LoVo (cell line): Measurements from ENCODE around the gene MLST8.

Source experiments
- DNase-seq: peaks from one replicate; pipeline ENCODE4 v3.0.0-alpha.2; 2016; ENCODE audit warnings: low spot score

Gene MLST8, protein sequence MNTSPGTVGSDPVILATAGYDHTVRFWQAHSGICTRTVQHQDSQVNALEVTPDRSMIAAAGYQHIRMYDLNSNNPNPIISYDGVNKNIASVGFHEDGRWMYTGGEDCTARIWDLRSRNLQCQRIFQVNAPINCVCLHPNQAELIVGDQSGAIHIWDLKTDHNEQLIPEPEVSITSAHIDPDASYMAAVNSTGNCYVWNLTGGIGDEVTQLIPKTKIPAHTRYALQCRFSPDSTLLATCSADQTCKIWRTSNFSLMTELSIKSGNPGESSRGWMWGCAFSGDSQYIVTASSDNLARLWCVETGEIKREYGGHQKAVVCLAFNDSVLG

DNA sequence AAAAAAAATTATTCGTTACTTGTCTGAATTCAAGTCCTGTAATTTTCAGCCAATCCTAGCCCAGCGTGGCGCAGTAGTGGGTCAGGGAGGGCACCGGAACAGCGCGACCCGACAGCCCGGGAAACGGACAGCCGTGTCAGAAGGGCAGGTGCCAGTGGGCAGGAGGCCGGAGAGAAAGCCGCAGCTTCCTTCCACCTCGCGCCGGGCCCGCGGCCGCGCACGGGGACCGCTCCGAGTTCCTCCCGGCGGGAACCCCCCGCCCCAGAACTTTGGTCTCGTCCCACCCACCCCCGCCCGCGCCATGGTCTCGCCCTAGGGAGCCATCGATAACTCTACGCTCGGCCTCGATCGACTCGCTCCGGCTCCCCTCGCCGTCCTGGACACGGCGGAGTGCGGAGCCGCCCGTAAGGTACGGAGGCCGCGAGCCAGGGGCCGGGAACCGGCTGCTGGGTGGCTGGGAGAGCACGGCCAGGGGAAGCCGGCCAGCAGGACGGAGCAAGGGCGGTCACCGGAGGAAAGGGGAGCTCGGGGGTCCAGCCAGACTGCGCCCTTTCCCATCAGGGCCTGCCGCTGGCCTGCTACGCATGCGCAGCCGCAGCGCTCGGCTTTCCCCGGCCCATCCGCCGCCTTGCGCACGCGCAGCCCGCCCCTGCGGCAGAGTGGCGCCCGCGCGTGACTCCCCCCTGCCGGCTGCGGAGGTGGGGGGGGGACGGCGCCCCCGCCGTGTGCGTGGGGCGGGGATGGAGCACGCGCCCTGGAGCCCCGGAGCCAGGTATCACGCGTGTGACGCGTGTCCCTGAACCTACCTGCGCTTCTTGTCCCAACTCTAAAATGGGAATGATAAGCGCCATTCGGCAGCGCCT is at the start of gene MLST8:
Gene MLST8, plus strand, starts transcription at position 351 of the 863 bp plus-strand sequence. CDS start 632 bp downstream, outside the sequence.
- DNase-seq: peak; percentile 86

GRCh38 chr16:2155977-2156848 is 49.0 kb upstream of the MLST8 start:
- no peak for DNase-seq

DNA sequence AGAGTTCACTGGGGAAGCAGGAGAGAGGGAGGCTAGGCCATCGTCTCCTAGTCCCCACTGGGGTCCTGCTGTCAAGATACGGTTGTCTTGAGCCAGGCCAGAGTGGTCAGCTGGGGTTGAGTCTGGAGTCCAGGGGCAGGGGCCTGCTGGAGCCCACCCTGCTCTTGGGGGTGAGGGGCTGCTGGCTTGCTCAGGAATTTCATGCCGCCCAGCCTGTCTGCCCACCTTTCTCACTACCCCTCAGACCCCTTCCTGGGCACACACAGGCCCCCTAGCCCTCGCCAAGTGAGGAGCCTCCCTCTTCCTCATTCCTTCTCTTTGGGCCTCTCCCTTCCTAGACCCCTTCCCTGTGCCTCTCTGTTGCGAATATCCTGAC is 48.4 kb upstream of the MLST8 start:
- DNase-seq: no peak

DNA sequence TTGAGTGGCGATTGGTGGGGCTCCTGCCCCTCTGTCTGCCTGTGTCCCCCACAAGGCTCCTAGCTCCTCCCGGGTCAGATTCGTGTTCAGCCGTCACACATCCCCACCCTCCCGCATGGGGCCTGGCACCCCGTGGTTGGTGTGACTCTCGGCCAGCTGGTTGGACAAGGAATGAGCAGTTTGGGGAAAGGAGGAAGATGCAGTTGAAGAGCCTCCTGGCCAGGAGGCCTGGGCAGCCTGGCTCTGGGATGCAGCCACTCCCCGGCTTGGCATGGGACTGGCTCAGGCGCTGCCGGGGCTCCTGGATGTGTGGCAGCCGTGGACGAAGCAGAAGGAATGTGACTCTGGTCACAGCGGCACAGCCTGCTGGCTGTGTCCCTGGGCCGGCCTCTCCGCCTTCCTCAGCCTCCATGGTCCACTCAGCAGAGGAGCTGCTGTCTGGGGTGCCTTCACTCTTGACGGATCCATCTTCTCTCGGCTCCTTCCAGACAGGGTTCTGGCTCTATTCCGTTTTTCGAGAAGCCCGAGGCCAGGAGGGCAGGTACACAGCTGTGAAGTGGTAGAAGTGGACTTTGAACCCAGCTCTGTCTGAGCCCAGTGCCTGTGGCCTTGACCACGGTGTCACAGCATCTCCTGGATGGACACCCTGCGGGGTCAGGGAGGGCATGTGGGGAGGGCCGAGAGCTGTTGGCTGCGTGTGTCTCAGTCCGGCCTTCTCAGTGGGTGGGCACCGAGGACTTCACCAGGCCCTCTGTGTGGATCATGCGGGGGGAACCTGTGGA is 47.6 kb upstream of the MLST8 start:
- DNase-seq: no peak

DNA sequence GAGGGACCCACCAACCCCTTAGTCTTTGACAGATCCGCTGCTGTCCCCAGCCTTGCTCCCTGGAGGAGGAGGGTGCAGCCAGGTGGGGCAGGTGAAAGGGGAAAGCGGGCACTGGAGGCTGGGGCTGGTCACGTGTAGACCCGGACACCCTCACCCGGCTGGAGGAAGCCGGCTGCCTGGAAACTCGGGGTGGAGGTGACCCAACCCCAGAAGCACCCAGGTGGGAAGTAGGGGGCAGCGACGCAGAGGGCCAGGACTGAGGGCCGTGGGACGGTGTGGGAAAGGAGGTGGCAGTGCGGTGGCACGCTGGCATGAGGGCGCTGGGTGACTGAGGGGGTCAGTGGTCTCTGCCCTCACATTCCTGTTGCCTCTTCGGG is 47.0 kb upstream of the MLST8 start:
- no peak for DNase-seq

DNA sequence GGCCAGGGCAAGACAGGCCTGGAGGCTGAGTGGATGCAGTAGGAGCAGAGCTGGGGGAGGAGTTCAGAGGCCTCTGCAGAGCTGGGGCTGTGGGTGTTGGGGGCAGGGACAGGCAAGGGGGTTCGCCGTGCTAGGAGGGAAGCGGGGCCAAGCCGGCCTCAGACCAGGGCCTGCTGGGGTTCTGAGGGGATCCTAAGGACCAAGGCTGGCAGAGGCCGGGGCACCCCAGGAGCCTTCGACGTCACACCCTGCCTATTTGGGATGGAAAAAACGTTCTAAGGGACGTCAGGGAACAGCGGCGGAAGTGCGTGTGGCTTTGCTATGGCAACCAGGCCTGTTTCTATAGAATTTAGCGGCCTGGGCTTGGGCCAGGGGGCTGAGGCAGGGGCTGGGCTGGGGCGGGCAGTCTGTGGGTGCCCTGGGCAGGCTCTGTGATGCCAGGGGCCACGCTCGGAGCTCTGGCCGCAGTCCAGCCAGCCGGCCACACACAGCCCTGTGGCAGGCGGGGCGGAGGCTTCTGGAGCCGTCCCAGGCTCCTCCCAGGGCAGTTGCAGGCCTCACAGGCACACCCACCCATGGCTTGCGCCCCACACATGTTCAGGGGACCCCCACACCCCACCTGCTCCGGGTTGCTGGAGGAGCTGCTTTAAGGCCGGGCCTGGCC is 45.9 kb upstream of the MLST8 start:
- no peak for DNase-seq

GRCh38 chr16:2160915-2161551 is 44.2 kb upstream of the MLST8 start:
- no peak for DNase-seq

GRCh38 chr16:2161911-2162310 is 43.3 kb upstream of the MLST8 start:
- no peak for DNase-seq

DNA sequence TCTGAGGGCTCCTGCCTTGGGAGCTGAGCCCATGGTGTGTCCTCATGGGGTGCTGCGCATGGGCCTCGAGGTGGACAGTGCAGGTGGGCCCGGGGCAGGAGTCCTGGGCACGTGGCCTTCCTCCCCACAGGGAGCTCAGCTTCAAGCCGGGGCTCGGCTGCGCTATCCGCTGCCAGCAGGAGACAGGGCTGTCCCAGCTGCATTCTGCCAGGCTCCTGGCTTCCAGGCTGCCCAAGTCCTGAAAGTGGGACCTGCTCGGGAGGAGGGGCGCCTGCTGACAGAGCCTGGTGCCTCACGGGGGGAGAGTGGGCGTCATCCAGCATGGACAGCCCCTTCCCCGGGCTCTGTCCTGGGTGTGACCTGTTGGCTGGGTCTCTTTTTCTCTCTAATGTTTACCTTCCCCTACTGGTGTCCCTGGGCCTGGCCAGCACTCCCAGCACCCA is 42.6 kb upstream of the MLST8 start:
- DNase-seq: no peak

DNA sequence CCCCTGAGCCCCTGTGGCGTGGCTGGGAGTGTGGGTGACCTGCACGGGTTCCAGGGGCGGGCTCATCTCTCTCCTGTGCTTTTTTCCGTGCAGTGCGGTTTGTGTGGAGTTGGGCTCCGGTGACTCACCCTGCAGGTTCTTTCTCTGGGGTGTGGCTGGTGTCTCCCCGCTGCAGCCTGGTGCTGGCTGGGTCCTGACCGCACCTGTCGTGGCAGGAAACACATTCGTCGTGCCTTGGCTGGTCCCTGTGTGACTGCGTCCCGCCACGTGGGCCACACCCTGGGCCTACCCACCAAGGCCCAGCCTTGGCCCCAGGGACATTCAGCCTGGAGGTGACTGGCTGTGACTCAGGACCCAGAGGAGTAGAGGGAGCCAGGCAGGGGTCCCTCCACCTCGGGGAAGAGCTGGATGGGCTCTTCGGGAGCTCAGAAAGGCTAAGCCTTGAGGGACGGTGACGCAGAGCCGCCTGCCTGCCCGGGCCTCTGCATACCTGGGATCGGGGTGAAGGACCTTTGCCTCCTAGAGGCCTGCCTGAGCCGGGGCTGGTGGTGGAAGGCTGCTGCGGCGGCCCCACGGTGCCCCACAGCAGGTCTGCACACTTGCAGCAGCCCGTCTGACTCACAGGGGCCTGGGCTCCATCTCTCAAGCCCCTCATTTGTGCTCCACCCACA is 41.9 kb upstream of the MLST8 start:
- DNase-seq: peak; percentile 54

GRCh38 chr16:2165861-2166260 is 39.4 kb upstream of the MLST8 start:
- no peak for DNase-seq

GRCh38 chr16:2166263-2167067 is 38.8 kb upstream of the MLST8 start:
- no peak for DNase-seq

DNA sequence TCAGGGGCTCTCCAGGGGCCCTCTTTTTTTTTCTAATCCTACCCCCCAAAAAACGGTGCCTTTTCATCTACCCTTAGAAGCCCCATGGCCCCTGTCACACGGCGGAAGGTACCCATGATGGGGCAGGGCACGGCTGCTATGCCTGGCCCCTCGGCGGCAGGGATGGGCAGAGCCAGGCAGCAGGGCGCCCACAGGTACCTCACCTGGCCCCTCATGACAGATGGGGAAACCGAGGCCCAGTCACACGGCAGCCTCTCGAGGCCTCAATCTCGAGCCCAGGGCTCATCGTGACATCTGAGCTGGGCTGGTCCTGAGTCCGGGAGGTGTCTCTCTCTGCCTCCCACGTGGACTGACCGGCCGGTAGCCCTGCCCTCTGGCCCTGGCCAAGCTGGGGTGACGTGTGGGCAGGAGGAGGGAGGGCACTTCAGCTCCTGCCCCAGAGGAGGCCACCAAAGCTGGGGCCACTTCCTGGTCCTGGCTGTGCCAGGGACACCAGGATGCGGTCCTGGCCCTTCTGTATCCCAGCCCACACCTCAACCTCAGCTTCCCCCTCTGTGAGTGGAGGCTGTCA is 38.1 kb upstream of the MLST8 start:
- no peak for DNase-seq

GRCh38 chr16:2170080-2170479 is 35.2 kb upstream of the MLST8 start:
- no peak for DNase-seq

- no peak for DNase-seq
Measured at GRCh38 chr16:2170587-2171435, 34.4 kb upstream of the MLST8 start.

GRCh38 chr16:2171601-2172178 is 33.6 kb upstream of the MLST8 start:
- no peak for DNase-seq

GRCh38 chr16:2172688-2173335 is 32.4 kb upstream of the MLST8 start:
- no peak for DNase-seq
